ENCODE measurements around the gene LILRA6. TPM values are rescaled to one million over a fixed set of nuclear protein-coding genes. Genes with fewer than 3 reads are reported as not detected.

Gene LILRA6
- total and polyA plus RNA-seq, 4 experiments from 2014 or later: 0.73 to 2.9 (median 1.2) TPM; not detected in 1

GRCh38 chr19:54254195-54254906 is 11.8 kb upstream of the LILRA6 start:
- Mint-ChIP-seq H3K27ac (no peak overlapping the region), H3K36me3 (no peaks in the 10 kb centered on the region), H3K27me3 (peaks cover 7 to 13% of the 10 kb centered on the region in 2 donors), H3K9me3 (no peaks in the 10 kb centered on the region), H3K4me3 (no peak overlapping the region), H3K4me1 (no peaks in the 10 kb centered on the region)
- POLR2A ChIA-PET (ENCODE audit: partially characterized antibody): interaction anchor here (1.0 kb wide), 1 partner anchor 11 kb away, joined by 3 read pairs; no protein-coding TSS in a partner anchor
- DNase-seq: no peak
- Histone ChIP-seq H3K4me3 (ENCODE audit: low read length in 2 of 2) (no peak overlapping the region), H3K9me3 (ENCODE audit: control insufficient read depth in 1 of 2, low read length in 2 of 2) (no peaks in the 10 kb centered on the region), H3K36me3 (ENCODE audit: insufficient read depth, low read length) (no peaks in the 10 kb centered on the region), H3K27me3 (ENCODE audit: insufficient read depth, low read length) (no peaks in the 10 kb centered on the region), H3K4me1 (ENCODE audit: insufficient read depth, low read length) (no peaks in the 10 kb centered on the region), H3K27ac (ENCODE audit: low read depth, low read length) (no peak overlapping the region)
- CTCF ChIA-PET (ENCODE audit: partially characterized antibody): no interaction called here
- intact Hi-C loops (cut with micrococcal nuclease): no loop called here

DNA sequence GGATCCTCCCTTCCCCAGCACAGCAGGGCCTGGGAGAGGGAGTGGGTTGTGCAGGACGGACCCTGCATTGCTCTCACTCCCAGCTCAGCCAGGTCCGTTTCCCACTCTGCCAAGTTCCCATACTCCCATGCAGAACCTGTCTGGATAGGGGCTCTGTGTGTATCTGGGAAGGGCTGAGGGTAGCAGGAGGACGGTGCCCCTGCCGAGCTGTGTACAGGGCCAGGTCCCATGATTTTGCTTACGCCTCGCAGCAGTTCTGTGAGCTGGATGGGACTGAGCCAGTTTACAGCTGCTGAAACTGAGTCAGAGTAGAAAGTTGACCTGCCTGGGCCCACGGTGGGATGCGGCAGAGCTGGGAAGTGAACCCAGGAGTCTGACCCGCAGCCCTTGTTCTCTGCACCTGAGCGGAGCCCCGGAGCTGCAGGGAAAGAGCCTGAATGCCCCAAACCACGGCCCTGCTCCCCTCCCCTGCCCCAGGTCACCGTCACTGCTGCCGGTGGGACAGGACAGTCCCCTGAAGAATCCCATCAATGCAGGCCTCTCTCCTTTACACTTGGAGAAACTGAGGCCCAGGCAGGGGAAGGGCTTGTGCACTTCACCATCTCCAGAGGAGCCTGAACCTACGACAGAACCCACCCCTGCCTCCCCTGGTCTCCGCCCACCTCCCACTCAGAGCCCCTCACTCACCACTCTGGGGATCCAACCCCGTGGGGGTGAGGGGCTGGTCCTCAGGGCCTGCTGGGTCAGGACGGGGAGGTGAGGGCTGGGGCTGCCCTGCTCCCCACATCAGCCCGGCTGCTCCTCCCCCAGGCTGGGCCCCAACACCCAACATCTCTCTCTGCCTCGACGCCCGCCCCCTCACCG is 11.0 kb upstream of the LILRA6 start:
- H3K9me3 Mint-ChIP-seq: no peaks in the 10 kb centered on the region
- Histone ChIP-seq H3K27ac (ENCODE audit: low read depth, low read length) (no peak overlapping the region), H3K36me3 (ENCODE audit: insufficient read depth, low read length) (no peaks in the 10 kb centered on the region), H3K27me3 (ENCODE audit: insufficient read depth, low read length) (no peaks in the 10 kb centered on the region), H3K9me3 (ENCODE audit: control insufficient read depth in 1 of 2, low read length in 2 of 2) (no peaks in the 10 kb centered on the region), H3K4me1 (ENCODE audit: insufficient read depth, low read length) (no peaks in the 10 kb centered on the region), H3K4me3 (ENCODE audit: low read length in 2 of 2) (no peak overlapping the region)
- H3K27ac Mint-ChIP-seq: no peak overlapping the region
- ChIA-PET POLR2A (ENCODE audit: partially characterized antibody) (no interaction called here), CTCF (ENCODE audit: partially characterized antibody) (interaction anchor here (1.2 kb wide), 1 partner anchor 13 kb away, joined by 3 read pairs; no protein-coding TSS in a partner anchor)
- H3K4me3 Mint-ChIP-seq: no peak overlapping the region
- no peak for DNase-seq
- H3K27me3 Mint-ChIP-seq: peaks cover 7 to 12% of the 10 kb centered on the region in 2 donors
- H3K36me3 Mint-ChIP-seq: no peaks in the 10 kb centered on the region
- H3K4me1 Mint-ChIP-seq: peaks cover 0 to under 1% (median 0%) of the 10 kb centered on the region in 4 donors
- intact Hi-C loops (cut with micrococcal nuclease): no loop called here

DNA sequence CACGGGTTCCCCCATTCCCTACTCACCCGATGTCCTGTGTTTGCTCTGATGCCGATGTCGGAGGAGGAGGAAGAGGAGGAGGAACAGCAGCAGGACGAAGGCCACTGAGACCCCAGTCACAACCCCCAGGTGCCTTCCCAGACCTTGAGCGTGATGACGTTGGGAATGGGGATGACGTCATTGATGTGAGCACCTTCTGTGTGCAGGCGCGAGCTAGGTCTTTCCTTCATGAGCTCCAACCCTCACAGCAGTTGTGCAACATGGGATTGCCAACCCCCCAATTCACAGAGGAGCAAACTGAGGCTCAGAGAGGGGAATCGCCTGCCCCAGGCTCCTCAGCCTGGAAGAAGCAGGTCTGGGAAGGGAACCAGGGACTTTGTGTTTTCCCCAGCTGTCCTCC is 10.3 kb upstream of the LILRA6 start:
- Mint-ChIP-seq H3K27me3 (peaks cover 7 to 10% of the 10 kb centered on the region in 2 donors), H3K36me3 (no peaks in the 10 kb centered on the region), H3K4me3 (no peak overlapping the region), H3K9me3 (no peaks in the 10 kb centered on the region), H3K4me1 (peaks cover 2 to 7% (median 5%) of the 10 kb centered on the region in 4 donors), H3K27ac (no peak overlapping the region)
- intact Hi-C loops (cut with micrococcal nuclease): no loop called here
- no peaks in the 10 kb centered on the region for H3K36me3 ChIP-seq (ENCODE audit: insufficient read depth, low read length)
- H3K4me1 ChIP-seq (ENCODE audit: insufficient read depth, low read length): peaks cover 7% of the 10 kb centered on the region
- no peak for DNase-seq
- CTCF ChIA-PET (ENCODE audit: partially characterized antibody): interaction anchor here (1.2 kb wide), 1 partner anchor 13 kb away, joined by 3 read pairs; no protein-coding TSS in a partner anchor
- no peaks in the 10 kb centered on the region for H3K9me3 ChIP-seq (ENCODE audit: control insufficient read depth in 1 of 2, low read length in 2 of 2)
- no peak overlapping the region for H3K27ac ChIP-seq (ENCODE audit: low read depth, low read length)
- POLR2A ChIA-PET (ENCODE audit: partially characterized antibody): no interaction called here
- no peak overlapping the region for H3K4me3 ChIP-seq (ENCODE audit: low read length in 2 of 2)
- H3K27me3 ChIP-seq (ENCODE audit: insufficient read depth, low read length): no peaks in the 10 kb centered on the region

DNA sequence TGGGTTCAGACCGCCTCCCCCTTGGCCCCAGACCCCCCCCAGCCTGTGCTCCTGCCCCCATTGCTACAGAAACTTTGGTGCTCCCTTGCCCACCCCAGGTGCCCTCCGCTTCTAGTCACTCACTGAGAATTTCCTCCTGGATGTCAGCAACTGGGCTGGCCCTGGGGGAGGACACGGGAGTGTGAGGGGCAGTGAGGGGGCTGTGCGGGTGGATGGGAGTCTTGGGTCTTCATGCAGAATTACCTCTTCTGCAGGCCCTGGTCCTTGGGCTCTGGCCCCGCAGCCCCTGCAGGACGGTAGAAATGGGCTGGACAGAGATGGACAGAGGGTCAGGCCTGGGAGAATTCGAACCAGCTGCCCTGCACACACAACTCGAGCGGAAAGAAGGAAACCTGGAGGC is 9.7 kb upstream of the LILRA6 start:
- no peak for DNase-seq
- intact Hi-C loops (cut with micrococcal nuclease): no loop called here
- no peaks in the 10 kb centered on the region for H3K9me3 Mint-ChIP-seq
- ChIA-PET POLR2A (ENCODE audit: partially characterized antibody) (no interaction called here), CTCF (ENCODE audit: partially characterized antibody) (interaction anchor here (1.2 kb wide), 1 partner anchor 14 kb away, joined by 3 read pairs; no protein-coding TSS in a partner anchor)
- H3K4me1 Mint-ChIP-seq: peaks cover 6 to 13% (median 9%) of the 10 kb centered on the region in 4 donors
- H3K27ac ChIP-seq (ENCODE audit: low read depth, low read length): no peak overlapping the region
- H3K4me1 ChIP-seq (ENCODE audit: insufficient read depth, low read length): peaks cover 13% of the 10 kb centered on the region
- no peaks in the 10 kb centered on the region for H3K9me3 ChIP-seq (ENCODE audit: control insufficient read depth in 1 of 2, low read length in 2 of 2)
- no peaks in the 10 kb centered on the region for H3K36me3 Mint-ChIP-seq
- H3K27me3 Mint-ChIP-seq: peaks cover 3 to 5% of the 10 kb centered on the region in 2 donors
- no peak overlapping the region for H3K4me3 Mint-ChIP-seq
- no peak overlapping the region for H3K27ac Mint-ChIP-seq
- no peaks in the 10 kb centered on the region for H3K36me3 ChIP-seq (ENCODE audit: insufficient read depth, low read length)
- no peak overlapping the region for H3K4me3 ChIP-seq (ENCODE audit: low read length in 2 of 2)
- no peaks in the 10 kb centered on the region for H3K27me3 ChIP-seq (ENCODE audit: insufficient read depth, low read length)

DNA sequence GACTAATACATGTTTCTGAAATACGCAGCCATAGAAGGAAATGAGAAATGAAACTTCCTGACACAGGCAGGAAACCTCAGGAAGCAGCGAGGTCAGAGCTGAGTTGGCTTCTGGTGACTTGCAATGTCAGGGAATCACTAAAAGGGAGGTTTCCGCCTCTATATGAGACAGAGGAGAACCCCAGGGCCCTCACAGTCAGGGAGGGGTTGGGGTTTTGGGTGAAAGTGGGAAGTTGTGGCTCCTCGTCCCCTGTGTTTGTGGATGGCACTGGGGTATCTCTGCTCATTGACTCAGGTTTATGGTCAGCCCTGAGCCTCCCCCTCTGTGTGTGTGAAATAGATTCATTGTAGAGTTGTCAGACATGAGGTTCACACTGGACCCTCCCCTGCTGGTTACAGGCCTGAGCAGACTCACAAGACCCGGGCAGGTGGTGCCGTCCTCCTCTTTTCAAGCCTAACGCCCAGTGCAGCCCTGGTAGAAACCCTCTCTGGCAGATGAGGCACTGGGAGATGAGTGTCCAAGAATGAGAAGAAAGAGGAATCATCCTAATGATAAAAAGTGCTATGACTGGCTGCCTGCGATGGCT is 5.5 kb upstream of the LILRA6 start:
- Mint-ChIP-seq H3K27me3 (no peaks in the 10 kb centered on the region), H3K4me3 (peak overlapping the region in 7 of 8 donors; percentile 29 to 83 (median 69)), H3K36me3 (no peaks in the 10 kb centered on the region), H3K27ac (peak overlapping the region; percentile 23 to 94 (median 66)), H3K9me3 (peaks cover 0 to 2% (median 0%) of the 10 kb centered on the region in 8 donors), H3K4me1 (peaks cover 6 to 16% (median 9%) of the 10 kb centered on the region in 4 donors)
- peaks cover 15% of the 10 kb centered on the region for H3K4me1 ChIP-seq (ENCODE audit: insufficient read depth, low read length)
- no peak overlapping the region for H3K27ac ChIP-seq (ENCODE audit: low read depth, low read length)
- CTCF ChIA-PET (ENCODE audit: partially characterized antibody): interaction anchor here (1.3 to 3.3 kb wide), 2 partner anchors 18 to 78 kb away, joined by 4 to 21 read pairs; no protein-coding TSS in a partner anchor
- POLR2A ChIA-PET (ENCODE audit: partially characterized antibody): interaction anchor here (0.6 to 2.4 kb wide), 3 partner anchors 20 to 68 kb away, joined by 3 to 8 read pairs (median 3); partner anchors contain the start of gene RPS9
- H3K4me3 ChIP-seq (ENCODE audit: low read length in 2 of 2): no peak overlapping the region
- peak in 1 of 5 donors; percentile 18 for DNase-seq
- intact Hi-C loops (cut with micrococcal nuclease): no loop called here
- H3K36me3 ChIP-seq (ENCODE audit: insufficient read depth, low read length): no peaks in the 10 kb centered on the region
- H3K9me3 ChIP-seq (ENCODE audit: control insufficient read depth in 1 of 2, low read length in 2 of 2): no peaks in the 10 kb centered on the region
- no peaks in the 10 kb centered on the region for H3K27me3 ChIP-seq (ENCODE audit: insufficient read depth, low read length)

- H3K27ac ChIP-seq (ENCODE audit: low read depth, low read length): no peak overlapping the region
- no peak overlapping the region for H3K4me3 ChIP-seq (ENCODE audit: low read length in 2 of 2)
- peak overlapping the region in 6 of 8 donors; percentile 45 to 83 (median 70) for H3K4me3 Mint-ChIP-seq
- DNase-seq: no peak
- H3K36me3 ChIP-seq (ENCODE audit: insufficient read depth, low read length): no peaks in the 10 kb centered on the region
- POLR2A ChIA-PET (ENCODE audit: partially characterized antibody): interaction anchor here (1.1 to 2.4 kb wide), 4 partner anchors 21 to 57 kb away, joined by 3 to 8 read pairs (median 4); partner anchors contain the start of gene RPS9
- CTCF ChIA-PET (ENCODE audit: partially characterized antibody): interaction anchor here (1.1 to 3.3 kb wide), 3 partner anchors 19 to 77 kb away, joined by 3 to 21 read pairs (median 4); partner anchors contain the start of gene MBOAT7
- intact Hi-C loops (cut with micrococcal nuclease): no loop called here
- H3K27me3 Mint-ChIP-seq: no peaks in the 10 kb centered on the region
- H3K27me3 ChIP-seq (ENCODE audit: insufficient read depth, low read length): no peaks in the 10 kb centered on the region
- no peaks in the 10 kb centered on the region for H3K9me3 ChIP-seq (ENCODE audit: control insufficient read depth in 1 of 2, low read length in 2 of 2)
- peaks cover 6 to 16% (median 9%) of the 10 kb centered on the region in 4 donors for H3K4me1 Mint-ChIP-seq
- peak overlapping the region; percentile 23 to 94 (median 66) for H3K27ac Mint-ChIP-seq
- H3K9me3 Mint-ChIP-seq: peaks cover 0 to 2% (median 0%) of the 10 kb centered on the region in 8 donors
- H3K36me3 Mint-ChIP-seq: no peaks in the 10 kb centered on the region
- peaks cover 15% of the 10 kb centered on the region for H3K4me1 ChIP-seq (ENCODE audit: insufficient read depth, low read length)
Observed at GRCh38 chr19:54247106-54247930, 4.7 kb upstream of the LILRA6 start.
